OCI-LY3 (cell line): ENCODE results near the gene ITPKB.

ENCODE experiments used
- H2AFZ ChIP-seq: fragments of 200-600, 300-600 bp; shearing (Covaris generic); 2 replicates; pipeline ENCODE4 v1.6.0; 2014; ENCODE audit warnings: antibody characterized with exemption, low read depth, low read length
- H3K27ac ChIP-seq: fragments of 200-600, 300-600 bp; sonication (generic); 2 replicates; pipeline ENCODE4 v1.5.1; 2014; ENCODE audit warnings: mild to moderate bottlenecking, low read length, moderate library complexity, mixed read lengths
- H3K27me3 ChIP-seq: fragments of 200-600, 300-600 bp; sonication (generic); 2 replicates; pipeline ENCODE4 v1.6.1; 2014; ENCODE audit warnings: low read depth, low read length, mixed read lengths
- H3K36me3 ChIP-seq: fragments of 200-600, 300-600 bp; sonication (generic); replicated peaks from 2 replicates; pipeline ENCODE3; 2014; ENCODE audit warnings: low read depth, low read length, mixed read lengths
- H3K4me1 ChIP-seq: fragments of 300-600, 200-600 bp; sonication (generic); 2 replicates; pipeline ENCODE4 v1.6.1; 2014; ENCODE audit warnings: low read length, mixed read lengths
- H3K4me2 ChIP-seq: fragments of 200-600, 300-600 bp; sonication (generic); 2 replicates; pipeline ENCODE4 v1.6.1; 2014; ENCODE audit warnings: low read length, mixed read lengths
- H3K4me3 ChIP-seq: fragments of 300-600, 200-600 bp; sonication (generic); 2 replicates; pipeline ENCODE4 v1.5.1; 2014; ENCODE audit warnings: antibody characterized with exemption, mild to moderate bottlenecking, low read length, moderate library complexity
- H3K79me2 ChIP-seq: fragments of 300-600, 200-600 bp; shearing (Covaris generic); 2 replicates; pipeline ENCODE4 v1.6.1; 2014; ENCODE audit warnings: mild to moderate bottlenecking, low read length, mixed read lengths
- H3K9ac ChIP-seq: fragments of 300-600, 200-600 bp; shearing (Covaris generic); 2 replicates; pipeline ENCODE4 v1.6.0; 2014; ENCODE audit warnings: mild to moderate bottlenecking, low read length, moderate library complexity
- H3K9me3 ChIP-seq: fragments of 200-600, 300-600 bp; shearing (Covaris generic); 2 replicates; pipeline ENCODE4 v1.6.1; 2014; ENCODE audit warnings: low read length, mixed read lengths; ENCODE audit not compliant: insufficient read depth
- H4K20me1 ChIP-seq: fragments of 200-600, 300-600 bp; sonication (generic); 2 replicates; pipeline ENCODE4 v1.6.1; 2016; ENCODE audit warnings: low read length, mixed read lengths; ENCODE audit not compliant: insufficient read depth
- EZH2phosphoT487 ChIP-seq: fragments of 200-600 bp; shearing (Covaris generic); IDR thresholded peaks from 2 replicates; pipeline ENCODE4 v1.6.1; 2018; ENCODE audit warnings: antibody characterized with exemption, mixed run types, low read depth
- TF ChIP-seq, protein P1 (sequence below): fragments of 200-600, 300-600 bp; sonication (generic); IDR thresholded peaks from 2 replicates; pipeline ENCODE4 v1.5.1; 2014; ENCODE audit warnings: antibody characterized with exemption, low read length, low read depth

Gene ITPKB

DNA sequence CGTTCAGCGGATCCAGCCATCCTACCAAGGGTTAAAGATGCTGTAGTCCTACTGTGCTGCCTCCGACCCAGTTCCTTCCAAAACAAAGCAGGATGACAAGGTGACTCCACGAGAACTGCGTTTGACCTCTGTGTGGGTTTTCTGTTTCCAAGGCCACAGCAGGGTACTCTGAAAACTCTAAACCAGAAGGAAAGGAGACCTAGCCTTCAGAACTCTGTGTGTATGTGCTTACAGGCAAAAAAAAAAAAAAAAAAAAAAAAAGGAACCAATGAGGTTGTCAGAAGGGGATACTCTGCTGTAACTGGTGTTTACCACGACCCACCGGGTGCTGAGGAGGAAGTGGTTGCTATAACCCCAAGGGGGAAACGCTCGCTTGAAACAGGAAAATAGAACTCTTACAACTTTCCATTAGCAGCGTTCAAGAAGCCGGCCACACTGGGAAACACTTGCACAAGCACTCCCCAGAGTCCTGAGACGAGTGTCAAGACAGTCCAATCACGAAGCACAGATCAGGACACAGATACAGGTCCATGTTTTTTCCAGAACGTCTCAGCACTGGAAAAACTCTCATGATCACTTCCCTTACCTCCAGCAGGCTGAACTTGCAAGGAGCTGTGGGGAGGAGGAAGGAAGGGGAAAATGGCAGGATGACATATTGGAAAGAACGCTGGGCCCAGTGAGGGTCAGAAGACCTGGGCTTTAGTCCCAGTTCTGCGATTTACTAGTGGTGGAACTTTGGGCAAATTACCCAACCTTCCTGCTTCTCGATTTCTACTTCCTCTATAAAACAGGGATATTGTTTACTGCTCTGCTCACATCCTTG is 64.0 kb downstream of the ITPKB start:
- H3K4me2 ChIP-seq = peak overlapping the region; percentile 88
- no peaks in the 10 kb centered on the region for H3K79me2 ChIP-seq
- H3K36me3 ChIP-seq = no peaks in the 10 kb centered on the region
- H3K9me3 ChIP-seq = no peaks in the 10 kb centered on the region
- peaks cover 46% of the 10 kb centered on the region for H3K4me1 ChIP-seq
- TF ChIP-seq, protein P1, sequence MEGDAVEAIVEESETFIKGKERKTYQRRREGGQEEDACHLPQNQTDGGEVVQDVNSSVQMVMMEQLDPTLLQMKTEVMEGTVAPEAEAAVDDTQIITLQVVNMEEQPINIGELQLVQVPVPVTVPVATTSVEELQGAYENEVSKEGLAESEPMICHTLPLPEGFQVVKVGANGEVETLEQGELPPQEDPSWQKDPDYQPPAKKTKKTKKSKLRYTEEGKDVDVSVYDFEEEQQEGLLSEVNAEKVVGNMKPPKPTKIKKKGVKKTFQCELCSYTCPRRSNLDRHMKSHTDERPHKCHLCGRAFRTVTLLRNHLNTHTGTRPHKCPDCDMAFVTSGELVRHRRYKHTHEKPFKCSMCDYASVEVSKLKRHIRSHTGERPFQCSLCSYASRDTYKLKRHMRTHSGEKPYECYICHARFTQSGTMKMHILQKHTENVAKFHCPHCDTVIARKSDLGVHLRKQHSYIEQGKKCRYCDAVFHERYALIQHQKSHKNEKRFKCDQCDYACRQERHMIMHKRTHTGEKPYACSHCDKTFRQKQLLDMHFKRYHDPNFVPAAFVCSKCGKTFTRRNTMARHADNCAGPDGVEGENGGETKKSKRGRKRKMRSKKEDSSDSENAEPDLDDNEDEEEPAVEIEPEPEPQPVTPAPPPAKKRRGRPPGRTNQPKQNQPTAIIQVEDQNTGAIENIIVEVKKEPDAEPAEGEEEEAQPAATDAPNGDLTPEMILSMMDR = no peak
- TF ChIP-seq EZH2phosphoT487 = no peak
- 0 out of 2 replicates have a peak, but pooled peaks cover 3% of the 10 kb centered on the region for H3K27me3 ChIP-seq
- H4K20me1 ChIP-seq = peaks cover 14% of the 10 kb centered on the region; the same call in 1 of the 2 replicates
- peak overlapping the region; percentile 13; the same call in 1 of the 2 replicates for H3K9ac ChIP-seq
- H3K4me3 ChIP-seq = peak overlapping the region; percentile 71
- peak overlapping the region; percentile 25; the same call in 1 of the 2 replicates for H3K27ac ChIP-seq
- H2AFZ ChIP-seq = no peak overlapping the region; the same call in 1 of the 2 replicates

DNA sequence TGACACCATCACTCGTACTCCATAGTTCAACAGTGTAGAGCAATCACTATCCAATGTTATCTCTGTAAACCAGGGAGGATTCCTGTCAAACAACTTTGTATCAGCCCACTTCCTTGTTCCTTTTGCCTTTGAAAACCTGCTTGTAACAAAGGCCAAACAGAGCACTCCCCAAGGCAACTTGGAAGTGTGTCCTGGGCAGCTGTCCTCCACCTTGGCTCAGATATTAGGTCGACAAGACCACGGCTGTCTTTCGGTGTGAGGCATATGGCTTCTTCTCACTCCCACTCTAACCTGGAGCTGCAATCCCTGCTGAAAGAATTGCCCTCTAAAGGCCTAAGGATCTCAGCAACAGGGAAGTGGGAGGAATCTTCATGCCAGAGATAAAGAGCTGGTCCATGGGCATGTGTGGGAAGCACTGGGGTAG is 66.7 kb downstream of the ITPKB start:
- H3K4me2 ChIP-seq = no peak overlapping the region
- peaks cover 15% of the 10 kb centered on the region; the same call in 1 of the 2 replicates for H4K20me1 ChIP-seq
- H3K27ac ChIP-seq = no peak overlapping the region
- H3K4me3 ChIP-seq = no peak overlapping the region
- H2AFZ ChIP-seq = no peak overlapping the region
- H3K27me3 ChIP-seq = 0 out of 2 replicates have a peak, but pooled peaks cover 3% of the 10 kb centered on the region
- peaks cover 34% of the 10 kb centered on the region for H3K4me1 ChIP-seq
- H3K9me3 ChIP-seq = no peaks in the 10 kb centered on the region
- H3K79me2 ChIP-seq = no peaks in the 10 kb centered on the region
- TF ChIP-seq EZH2phosphoT487 = no peak
- TF ChIP-seq, protein P1 = no peak
- H3K36me3 ChIP-seq = no peaks in the 10 kb centered on the region
- H3K9ac ChIP-seq = no peak overlapping the region

DNA sequence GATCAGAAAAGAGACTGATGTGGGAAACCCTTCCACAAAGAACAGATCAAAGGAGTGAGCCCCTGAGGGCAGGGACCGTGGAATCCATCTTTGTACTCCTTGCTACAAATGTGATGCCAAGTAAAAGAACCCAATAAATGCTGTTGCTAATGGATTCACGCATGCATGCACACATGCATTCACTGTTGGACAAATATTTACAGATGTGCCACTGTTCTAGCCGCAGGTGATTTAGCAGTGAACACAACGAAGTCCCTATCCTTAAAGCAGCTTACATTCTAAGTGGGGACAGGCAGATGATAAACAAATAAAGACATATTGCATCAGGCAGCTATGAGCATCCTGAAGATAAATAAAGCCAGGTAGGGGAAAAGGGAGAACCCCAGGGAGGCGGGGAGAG is 67.8 kb downstream of the ITPKB start:
- no peak overlapping the region for H3K4me3 ChIP-seq
- no peak for TF ChIP-seq EZH2phosphoT487
- TF ChIP-seq, protein P1 = no peak
- no peak overlapping the region for H3K4me2 ChIP-seq
- H3K27me3 ChIP-seq = peaks cover 9% of the 10 kb centered on the region
- no peak overlapping the region for H3K27ac ChIP-seq
- H3K4me1 ChIP-seq = peaks cover 23% of the 10 kb centered on the region
- no peaks in the 10 kb centered on the region for H3K9me3 ChIP-seq
- no peak overlapping the region for H3K9ac ChIP-seq
- H4K20me1 ChIP-seq = peaks cover 15% of the 10 kb centered on the region; the same call in 1 of the 2 replicates
- H3K79me2 ChIP-seq = no peaks in the 10 kb centered on the region
- H3K36me3 ChIP-seq = no peaks in the 10 kb centered on the region
- H2AFZ ChIP-seq = no peak overlapping the region

DNA sequence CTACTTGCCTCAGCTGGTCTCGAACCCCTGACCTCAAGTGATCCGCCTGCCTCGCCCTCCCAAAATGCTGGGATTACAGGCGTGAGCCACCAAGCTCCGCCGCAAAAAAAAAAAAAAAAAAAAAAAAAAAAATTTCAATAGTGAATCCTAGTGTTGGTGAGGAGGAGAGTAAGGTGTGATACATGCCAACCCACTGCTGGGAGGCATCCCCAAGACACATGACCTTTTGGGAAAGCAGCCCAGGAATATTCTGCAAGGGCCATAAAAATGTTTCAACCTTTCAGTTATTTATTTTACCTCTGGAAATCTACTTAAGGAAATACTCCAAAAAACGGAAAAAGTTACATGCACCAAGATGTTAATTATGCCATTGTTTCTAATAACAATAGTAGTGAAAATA is 69.0 kb downstream of the ITPKB start:
- TF ChIP-seq, protein P1 = no peak
- no peak for TF ChIP-seq EZH2phosphoT487
- H3K36me3 ChIP-seq = no peaks in the 10 kb centered on the region
- H3K79me2 ChIP-seq = no peaks in the 10 kb centered on the region
- H3K27me3 ChIP-seq = peaks cover 6% of the 10 kb centered on the region
- H3K4me1 ChIP-seq = peaks cover 11% of the 10 kb centered on the region
- no peak overlapping the region for H3K9ac ChIP-seq
- H3K4me2 ChIP-seq = no peak overlapping the region
- no peak overlapping the region for H3K27ac ChIP-seq
- H3K9me3 ChIP-seq = no peaks in the 10 kb centered on the region
- H3K4me3 ChIP-seq = no peak overlapping the region
- H2AFZ ChIP-seq = no peak overlapping the region
- peaks cover 13% of the 10 kb centered on the region for H4K20me1 ChIP-seq
